Measurements from ENCODE around the gene RASGRP1.

DNA sequence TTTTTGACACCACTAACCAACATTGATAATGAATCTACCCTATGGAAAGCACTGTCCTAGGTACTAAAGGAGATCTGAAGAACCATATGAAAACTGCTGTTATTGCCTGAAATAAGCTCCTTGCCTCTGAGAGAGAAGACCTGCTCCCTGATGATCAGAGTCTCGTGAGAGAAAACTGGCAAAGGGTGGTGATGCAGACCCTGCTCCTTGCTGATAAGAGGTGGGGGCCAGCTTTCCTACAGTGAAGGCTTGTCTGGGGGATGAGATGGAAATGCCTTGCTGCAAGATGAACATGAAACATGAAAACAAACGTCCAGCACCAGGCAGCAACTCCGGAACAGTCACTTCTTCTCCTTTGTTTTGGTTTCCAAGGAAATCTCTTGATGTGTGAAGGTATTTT lies 31.9 kb downstream of the RASGRP1 start:
- TF ChIP-seq RXRA (IDR thresholded peaks at IDR 0.05; ENCODE audit: borderline replicate concordance, low read depth): no peak
- TF ChIP-seq, protein P1, sequence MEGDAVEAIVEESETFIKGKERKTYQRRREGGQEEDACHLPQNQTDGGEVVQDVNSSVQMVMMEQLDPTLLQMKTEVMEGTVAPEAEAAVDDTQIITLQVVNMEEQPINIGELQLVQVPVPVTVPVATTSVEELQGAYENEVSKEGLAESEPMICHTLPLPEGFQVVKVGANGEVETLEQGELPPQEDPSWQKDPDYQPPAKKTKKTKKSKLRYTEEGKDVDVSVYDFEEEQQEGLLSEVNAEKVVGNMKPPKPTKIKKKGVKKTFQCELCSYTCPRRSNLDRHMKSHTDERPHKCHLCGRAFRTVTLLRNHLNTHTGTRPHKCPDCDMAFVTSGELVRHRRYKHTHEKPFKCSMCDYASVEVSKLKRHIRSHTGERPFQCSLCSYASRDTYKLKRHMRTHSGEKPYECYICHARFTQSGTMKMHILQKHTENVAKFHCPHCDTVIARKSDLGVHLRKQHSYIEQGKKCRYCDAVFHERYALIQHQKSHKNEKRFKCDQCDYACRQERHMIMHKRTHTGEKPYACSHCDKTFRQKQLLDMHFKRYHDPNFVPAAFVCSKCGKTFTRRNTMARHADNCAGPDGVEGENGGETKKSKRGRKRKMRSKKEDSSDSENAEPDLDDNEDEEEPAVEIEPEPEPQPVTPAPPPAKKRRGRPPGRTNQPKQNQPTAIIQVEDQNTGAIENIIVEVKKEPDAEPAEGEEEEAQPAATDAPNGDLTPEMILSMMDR (IDR thresholded peaks at IDR 0.05): no peak
- TF ChIP-seq MXI1 (IDR thresholded peaks at IDR 0.05; ENCODE audit: low read depth, low read length): no peak
- no peak for TF ChIP-seq JUND (IDR thresholded peaks at IDR 0.05)
- no peak for TF ChIP-seq USF2 (IDR thresholded peaks at IDR 0.05; ENCODE audit: borderline replicate concordance, low read depth, low read length)
- TF ChIP-seq EZH2phosphoT487 (IDR thresholded peaks at IDR 0.05; ENCODE audit: borderline replicate concordance, low read depth): no peak
- TF ChIP-seq NFIC (IDR thresholded peaks at IDR 0.05; ENCODE audit: borderline replicate concordance): no peak
- TF ChIP-seq ELF1 (IDR thresholded peaks at IDR 0.05): no peak

All from SK-N-SH (cell line).